HEK293T (cell line): Measurements from ENCODE around the gene TANC1.

Source experiments
- BHLHE40 ChIP-seq: fragments of 450-650 bp; IDR thresholded peaks from 2 replicates; pipeline ENCODE4 v1.6.1; 2016; ENCODE audit warnings: mild to moderate bottlenecking, moderate library complexity, borderline replicate concordance
- CTBP1 ChIP-seq: fragments of 450-650 bp; IDR thresholded peaks from 2 replicates; pipeline ENCODE4 v1.6.1; 2016; ENCODE audit warnings: borderline replicate concordance
- FOXA1 ChIP-seq: fragments of 450-650 bp; IDR thresholded peaks from 2 replicates; pipeline ENCODE4 v1.6.1; 2016; ENCODE audit warnings: mild to moderate bottlenecking
- FOXM1 ChIP-seq: fragments of 450-650 bp; IDR thresholded peaks from 2 replicates; pipeline ENCODE4 v1.6.1; 2017; ENCODE audit warnings: mild to moderate bottlenecking, borderline replicate concordance
- LEF1 ChIP-seq: fragments of 450-650 bp; IDR thresholded peaks from 2 replicates; pipeline ENCODE4 v1.6.1; 2017; ENCODE audit warnings: mild to moderate bottlenecking, borderline replicate concordance
- SP1 ChIP-seq: fragments of 450-650 bp; IDR thresholded peaks from 2 replicates; pipeline ENCODE4 v1.6.1; 2017
- SUZ12 ChIP-seq: fragments of 450-650 bp; IDR thresholded peaks from 2 replicates; pipeline ENCODE4 v1.6.1; 2016; ENCODE audit warnings: mild to moderate bottlenecking
- ZNF384 ChIP-seq: fragments of 450-650 bp; IDR thresholded peaks from 2 replicates; pipeline ENCODE4 v1.6.1; 2016

DNA sequence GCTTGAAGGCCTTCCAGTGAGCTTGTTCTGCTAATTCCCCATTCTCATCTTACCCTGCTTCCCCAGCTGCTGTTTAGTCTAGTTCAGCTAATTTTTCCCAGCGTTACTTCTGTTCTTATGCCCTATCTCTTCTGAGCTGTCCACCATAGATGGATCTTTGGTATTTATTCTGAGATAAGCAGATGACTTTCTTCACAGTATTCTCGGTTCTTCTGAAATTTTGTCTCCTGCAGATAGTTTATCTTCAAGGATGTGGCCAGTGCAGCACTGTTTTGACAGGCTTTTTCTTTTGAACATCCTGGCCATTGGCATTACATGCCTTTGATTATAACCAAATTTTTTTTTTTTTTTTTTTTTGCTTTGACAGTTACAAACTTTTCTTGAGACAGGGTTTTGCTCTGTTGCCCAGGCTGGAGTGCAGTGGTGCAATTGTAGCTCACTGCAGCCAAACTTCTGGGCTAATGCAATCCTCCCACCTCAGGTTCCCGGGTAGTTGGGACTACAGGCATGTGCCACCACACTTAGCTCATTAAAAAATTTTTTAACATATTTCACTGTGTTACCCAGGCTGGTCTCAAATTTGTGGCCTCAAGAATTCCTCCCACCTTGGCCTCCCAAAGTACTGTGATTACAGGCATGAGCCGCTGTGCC, 183.8 kb downstream of the TANC1 start:
- TF ChIP-seq FOXM1 (no peak), FOXA1 (no peak), SP1 (no peak), BHLHE40 (no peak), LEF1 (no peak), SUZ12 (no peak), ZNF384 (no peak), CTBP1 (no peak)
